Esophagus (tissue), 2 donors: Measurements from ENCODE around the gene ADARB2. TPM values are rescaled to one million over a fixed set of nuclear protein-coding genes. Genes with fewer than 3 reads are reported as not detected.
"Not testable (repeated sequence)": the region's sequence is repeated elsewhere in the genome, so short reads cannot be mapped to it uniquely, and the experiment has no call there.

Experiments
- H3K27ac ChIP-seq, 2 donors: one replicate each; pipeline ENCODE4 v1.5.1; 2013; ENCODE audit warnings: low read depth in 2 of 2, mild to moderate bottlenecking in 2 of 2, inconsistent platforms in 1 of 2, low read length in 1 of 2, moderate library complexity in 1 of 2
- H3K27me3 ChIP-seq, 2 donors: one replicate each; pipeline ENCODE4 v1.6.1; 2013; ENCODE audit warnings: low read length in 2 of 2, control low read depth in 1 of 2, mild to moderate bottlenecking in 1 of 2; ENCODE audit not compliant: insufficient read depth in 2 of 2, control insufficient read depth in 1 of 2
- H3K36me3 ChIP-seq, 2 donors: one replicate each; pipeline ENCODE4 v1.6.1; 2013; ENCODE audit warnings: low read length in 1 of 2; ENCODE audit not compliant: control insufficient read depth in 2 of 2, insufficient read depth in 2 of 2
- H3K4me1 ChIP-seq, 2 donors: one replicate each; pipeline ENCODE4 v1.6.1; 2013; ENCODE audit warnings: low read length in 1 of 2; ENCODE audit not compliant: control insufficient read depth in 2 of 2, insufficient read depth in 2 of 2
- H3K4me3 ChIP-seq, 2 donors: one replicate each; pipeline ENCODE4 v1.5.1; 2013; ENCODE audit warnings: low read length in 2 of 2, mild to moderate bottlenecking in 2 of 2, low read depth in 1 of 2, moderate library complexity in 1 of 2
- H3K9me3 ChIP-seq, 2 donors: one replicate each; pipeline ENCODE4 v1.6.1; 2013; ENCODE audit warnings: mild to moderate bottlenecking in 2 of 2, low read depth in 1 of 2, low read length in 1 of 2, moderate library complexity in 1 of 2; ENCODE audit not compliant: control insufficient read depth in 2 of 2, insufficient read depth in 1 of 2
- WGBS, 2 donors: extraction: QIAGEN DNeasy Blood & Tissue Kit; methylation state at CpG; one replicate each; pipeline ENCODE4 v1.1.7; 2013; 5-methylcytosine and 5-hydroxymethylcytosine counted together
- polyA plus RNA-seq, 2 donors: library from polyadenylated mRNA; stranded (reverse); fragments of 200-250 nt; gene quantifications; one replicate each; pipeline ENCODE4 v1.2.3, GENCODE V29; 2013
- donor health status: healthy with polysubstance abuse.
- donor health status: Bipolar disorder and iron deficiency.

ADARB2 gene
- polyA plus RNA-seq, 2 donors: 0.33 to 0.65 TPM

- Histone ChIP-seq H3K36me3 (no peaks in the 10 kb centered on the region), H3K27ac (no peak overlapping the region), H3K9me3 (no peaks in the 10 kb centered on the region), H3K27me3 (no peaks in the 10 kb centered on the region), H3K4me1 (peaks cover 0 to 3% of the 10 kb centered on the region in 2 donors), H3K4me3 (no peak overlapping the region)
- 79 to 84% methylated on average over 20 of the region's 20 CpGs for WGBS, 2 donors
Measured at GRCh38 chr10:1538531-1539061, 198.7 kb downstream of the ADARB2 start.

GRCh38 chr10:1538121-1538520 is 199.2 kb downstream of the ADARB2 start:
- Histone ChIP-seq H3K27me3 (no peaks in the 10 kb centered on the region), H3K4me1 (peaks cover 0 to 3% of the 10 kb centered on the region in 2 donors), H3K27ac (no peak overlapping the region), H3K36me3 (no peaks in the 10 kb centered on the region), H3K4me3 (no peak overlapping the region), H3K9me3 (no peaks in the 10 kb centered on the region)
- WGBS, 2 donors: 69 to 72% methylated on average over 8 of the region's 8 CpGs

- H3K4me1 ChIP-seq, H3K27ac ChIP-seq, H3K36me3 ChIP-seq, H3K27me3 ChIP-seq, H3K9me3 ChIP-seq, H3K4me3 ChIP-seq: not testable (repeated sequence)
- 93 to 94% methylated on average over 2 of the region's 2 CpGs for WGBS, 2 donors
Measured at GRCh38 chr10:1537449-1537848, 199.9 kb downstream of the ADARB2 start.

- Histone ChIP-seq H3K9me3 (no peaks in the 10 kb centered on the region), H3K27ac (peak overlapping the region; percentile 45 to 53), H3K4me3 (no peak overlapping the region), H3K36me3 (no peaks in the 10 kb centered on the region), H3K4me1 (peaks cover 0 to 3% of the 10 kb centered on the region in 2 donors), H3K27me3 (no peaks in the 10 kb centered on the region)
- 40 to 44% methylated on average over 7 of the region's 7 CpGs for WGBS, 2 donors
Measured at GRCh38 chr10:1536341-1536740, 201.0 kb downstream of the ADARB2 start.

- H3K4me3 ChIP-seq: no peak overlapping the region
- no peaks in the 10 kb centered on the region for H3K27me3 ChIP-seq
- H3K9me3 ChIP-seq: no peaks in the 10 kb centered on the region
- H3K36me3 ChIP-seq: no peaks in the 10 kb centered on the region
- H3K4me1 ChIP-seq: peaks cover 0 to 3% of the 10 kb centered on the region in 2 donors
- 71 to 76% methylated on average over 24 of the region's 24 CpGs for WGBS, 2 donors
- H3K27ac ChIP-seq: no peak overlapping the region
Measured at GRCh38 chr10:1535301-1535965, 201.9 kb downstream of the ADARB2 start.

GRCh38 chr10:1534820-1535219 is 202.5 kb downstream of the ADARB2 start:
- no peaks in the 10 kb centered on the region for H3K9me3 ChIP-seq
- peaks cover 0 to 3% of the 10 kb centered on the region in 2 donors for H3K4me1 ChIP-seq
- H3K27me3 ChIP-seq: no peaks in the 10 kb centered on the region
- 79 to 85% methylated on average over 18 to 19 of the region's 19 CpGs for WGBS, 2 donors
- no peak overlapping the region for H3K4me3 ChIP-seq
- H3K27ac ChIP-seq: no peak overlapping the region
- no peaks in the 10 kb centered on the region for H3K36me3 ChIP-seq

GRCh38 chr10:1532636-1533035 is 204.7 kb downstream of the ADARB2 start:
- Histone ChIP-seq H3K27me3 (no peaks in the 10 kb centered on the region), H3K9me3 (no peaks in the 10 kb centered on the region), H3K4me3 (no peak overlapping the region), H3K27ac (no peak overlapping the region), H3K36me3 (no peaks in the 10 kb centered on the region), H3K4me1 (peaks cover 0 to 3% of the 10 kb centered on the region in 2 donors)
- 84 to 87% methylated on average over 14 of the region's 14 CpGs for WGBS, 2 donors

GRCh38 chr10:1531883-1532597 is 205.3 kb downstream of the ADARB2 start:
- no peaks in the 10 kb centered on the region for H3K9me3 ChIP-seq
- 82 to 84% methylated on average over 18 of the region's 18 CpGs for WGBS, 2 donors
- H3K4me3 ChIP-seq: no peak overlapping the region

GRCh38 chr10:1530871-1531517 is 206.3 kb downstream of the ADARB2 start:
- H3K27ac ChIP-seq: no peak overlapping the region
- no peaks in the 10 kb centered on the region for H3K27me3 ChIP-seq
- H3K36me3 ChIP-seq: no peaks in the 10 kb centered on the region
- H3K4me1 ChIP-seq: peaks cover 0 to 3% of the 10 kb centered on the region in 2 donors
- no peak overlapping the region for H3K4me3 ChIP-seq
- 89 to 90% methylated on average over 16 of the region's 16 CpGs for WGBS, 2 donors
- H3K9me3 ChIP-seq: no peaks in the 10 kb centered on the region

More at GRCh38 chr10:1531883-1532597, 205.3 kb downstream of the ADARB2 start:
- H3K36me3 ChIP-seq: no peaks in the 10 kb centered on the region
- no peaks in the 10 kb centered on the region for H3K27me3 ChIP-seq
- H3K4me1 ChIP-seq: peaks cover 0 to 3% of the 10 kb centered on the region in 2 donors
- no peak overlapping the region for H3K27ac ChIP-seq
